SK-N-SH (cell line): ENCODE measurements around the gene PIK3R1. TPM values are rescaled to one million over a fixed set of nuclear protein-coding genes. Genes with fewer than 3 reads are reported as not detected.

Experiments
- CTCF ChIA-PET: fragments of 300-600, 350-600 bp; formaldehyde crosslinking; extraction: SDS; loops from one replicate; lab custom pipeline; 2021; lab: Yijun Ruan, JAX
- POLR2A ChIA-PET: fragments of 350-600 bp; sonication (Branson Sonifier 250); formaldehyde crosslinking; extraction: SDS; loops from one replicate; lab custom pipeline; 2020; ENCODE audit warnings: antibody characterized with exemption, inconsistent platforms; lab: Yijun Ruan, JAX
- DNase-seq: peaks from one replicate; pipeline ENCODE4 v3.0.0; 2012
- H2AFZ ChIP-seq: fragments of 200-600 bp; sonication (generic); 2 replicates; pipeline ENCODE4 v1.8.1; 2016; ENCODE audit warnings: antibody characterized with exemption, mild to moderate bottlenecking, low read depth
- H3F3A ChIP-seq: fragments of 200-600 bp; sonication (generic); replicated peaks from 2 replicates; pipeline ENCODE3; 2016; ENCODE audit warnings: antibody characterized with exemption, mild to moderate bottlenecking; ENCODE audit not compliant: insufficient read depth
- H3K27ac ChIP-seq, 2 experiments: fragments of 200-500 bp in 1 of 2; fragments of 200-600 bp in 1 of 2; sonication (Bioruptor generic) in 1 of 2; sonication (generic), shearing (Covaris generic) in 1 of 2; 2 replicates each; pipeline versions ENCODE4 v1.5.1 to v1.6.1; 2014 to 2016; ENCODE audit warnings: low read depth in 2 of 2, inconsistent platforms in 1 of 2, low read length in 1 of 2, mild to moderate bottlenecking in 1 of 2, mixed read lengths in 1 of 2
- H3K27me3 ChIP-seq: fragments of 200-600 bp; sonication (generic), shearing (Covaris generic); 2 replicates; pipeline ENCODE4 v1.6.1; 2016; ENCODE audit warnings: mixed run types; ENCODE audit not compliant: insufficient read depth
- H3K36me3 ChIP-seq, 2 experiments: fragments of 200-500 bp in 1 of 2; fragments of 200-600 bp in 1 of 2; sonication (Bioruptor generic) in 1 of 2; sonication (generic) in 1 of 2; replicated peaks in 1 of 2; 2 replicates each; pipeline versions ENCODE3 to v1.5.1; 2014 to 2016; ENCODE audit warnings: low read length in 1 of 2, mild to moderate bottlenecking in 1 of 2; ENCODE audit not compliant: insufficient read depth in 2 of 2, control insufficient read depth in 1 of 2
- H3K4me1 ChIP-seq, 2 experiments: fragments of 200-500 bp in 1 of 2; fragments of 200-600 bp in 1 of 2; sonication (Bioruptor generic) in 1 of 2; sonication (generic), shearing (Covaris generic) in 1 of 2; 2 replicates each; pipeline versions ENCODE4 v1.5.1 to v1.6.1; 2014 to 2016; ENCODE audit warnings: low read depth in 1 of 2, low read length in 1 of 2, mixed run types in 1 of 2; ENCODE audit not compliant: insufficient read depth in 2 of 2, control insufficient read depth in 1 of 2
- H3K4me2 ChIP-seq: fragments of 200-600 bp; sonication (generic), shearing (Covaris generic); 2 replicates; pipeline ENCODE4 v1.6.1; 2017; ENCODE audit warnings: mixed run types
- H3K4me3 ChIP-seq, 2 experiments: fragments of 200-500 bp in 1 of 2; fragments of 200-600 bp in 1 of 2; sonication (Bioruptor generic) in 1 of 2; sonication (generic), shearing (Covaris generic) in 1 of 2; 2 replicates each; pipeline versions ENCODE4 v1.5.1 to v1.8.1; 2014 to 2016; ENCODE audit warnings: low read depth in 2 of 2, inconsistent platforms in 1 of 2, low read length in 1 of 2, mild to moderate bottlenecking in 1 of 2, mixed read lengths in 1 of 2, moderate library complexity in 1 of 2
- H3K79me2 ChIP-seq: fragments of 200-600 bp; sonication (generic); 2 replicates; pipeline ENCODE4 v1.8.1; 2017; ENCODE audit warnings: mild to moderate bottlenecking; ENCODE audit not compliant: insufficient read depth
- H3K9ac ChIP-seq: fragments of 200-600 bp; sonication (generic); 2 replicates; pipeline ENCODE4 v1.6.1; 2017; ENCODE audit warnings: mixed run types
- H3K9me2 ChIP-seq: fragments of 200-600 bp; sonication (generic); 2 replicates; pipeline ENCODE4 v1.6.1; 2017; ENCODE audit warnings: mixed run types
- H3K9me3 ChIP-seq: fragments of 200-600 bp; sonication (generic); 2 replicates; pipeline ENCODE4 v1.6.1; 2017; ENCODE audit warnings: mixed run types, mild to moderate bottlenecking, moderate library complexity
- H4K20me1 ChIP-seq: fragments of 200-600 bp; sonication (generic); 2 replicates; pipeline ENCODE4 v1.6.1; 2017; ENCODE audit warnings: mild to moderate bottlenecking, mixed run types; ENCODE audit not compliant: insufficient read depth
- ELF1 ChIP-seq: IDR thresholded peaks from 2 replicates; pipeline ENCODE4 v1.4.0; 2012
- EP300 ChIP-seq, 2 experiments: IDR thresholded peaks; 2 replicates each; pipeline versions ENCODE4 v1.4.0 to v1.6.1; 2012; ENCODE audit warnings: borderline replicate concordance in 1 of 2, low read depth in 1 of 2, low read length in 1 of 2
- EZH2phosphoT487 ChIP-seq: fragments of 200-600 bp; sonication (generic); IDR thresholded peaks from 2 replicates; pipeline ENCODE4 v1.6.1; 2017; ENCODE audit warnings: low read depth, mixed run types, mild to moderate bottlenecking, antibody characterized with exemption, moderate library complexity, borderline replicate concordance
- FOSL2 ChIP-seq: IDR thresholded peaks from 2 replicates; pipeline ENCODE4 v1.4.0; 2012; ENCODE audit warnings: low read depth, mild to moderate bottlenecking, moderate library complexity, borderline replicate concordance
- FOXJ3 ChIP-seq: sonication (generic); formaldehyde crosslinking; IDR thresholded peaks from 2 replicates; pipeline ENCODE4 v1.5.1; 2020; ENCODE audit warnings: mild to moderate bottlenecking, missing genetic modification reagents
- MEF2A ChIP-seq: IDR thresholded peaks from 2 replicates; pipeline ENCODE4 v1.4.0; 2012; ENCODE audit warnings: low read depth, borderline replicate concordance
- POLR2AphosphoS5 ChIP-seq: IDR thresholded peaks from 2 replicates; pipeline ENCODE4 v1.6.1; 2012; ENCODE audit warnings: low read depth, low read length
- RFX5 ChIP-seq: IDR thresholded peaks from 2 replicates; pipeline ENCODE4 v1.6.1; 2012; ENCODE audit warnings: mild to moderate bottlenecking, improper control_type of control experiment, low read length
- SIN3A ChIP-seq: IDR thresholded peaks from 2 replicates; pipeline ENCODE4 v1.6.1; 2012; ENCODE audit warnings: low read depth, mild to moderate bottlenecking, low read length, moderate library complexity, borderline replicate concordance
- SMC3 ChIP-seq: IDR thresholded peaks from 2 replicates; pipeline ENCODE4 v1.6.1; 2012; ENCODE audit warnings: low read depth, low read length, improper control_type of control experiment
- YY1 ChIP-seq: IDR thresholded peaks from 2 replicates; pipeline ENCODE4 v1.4.0; 2012; ENCODE audit warnings: low read depth, mild to moderate bottlenecking
- WGBS: methylation state at CpG from one replicate; pipeline ENCODE4 v1.1.6; 2017; ENCODE audit warnings: low lambda C conversion rate; 5-methylcytosine and 5-hydroxymethylcytosine counted together
- polyA plus RNA-seq, 3 experiments: library from polyadenylated mRNA; depleted of rRNA; stranded (reverse); fragments of >200 nt; gene quantifications; 2 replicates each; pipeline ENCODE4 v1.2.3, GENCODE V29; 2012
- TF ChIP-seq, protein P1 (sequence below): IDR thresholded peaks from 2 replicates; pipeline ENCODE4 v1.4.0; 2012; ENCODE audit warnings: low read depth, borderline replicate concordance
- TF ChIP-seq, protein P2 (sequence below): IDR thresholded peaks from 2 replicates; pipeline ENCODE4 v1.4.0; 2012; ENCODE audit warnings: low read depth
- TF ChIP-seq, protein P3 (sequence below): fragments of 150-350 bp; IDR thresholded peaks from 2 replicates; pipeline ENCODE4 v1.6.1; 2017; ENCODE audit warnings: antibody characterized with exemption, low read length, low read depth, borderline replicate concordance
- TF ChIP-seq, protein P4 (sequence below): IDR thresholded peaks from 2 replicates; pipeline ENCODE4; 2012

Gene PIK3R1
- polyA plus RNA-seq, 1 of the 3 experiments (the other 2 are of a cell fraction) = 2.0 TPM

DNA sequence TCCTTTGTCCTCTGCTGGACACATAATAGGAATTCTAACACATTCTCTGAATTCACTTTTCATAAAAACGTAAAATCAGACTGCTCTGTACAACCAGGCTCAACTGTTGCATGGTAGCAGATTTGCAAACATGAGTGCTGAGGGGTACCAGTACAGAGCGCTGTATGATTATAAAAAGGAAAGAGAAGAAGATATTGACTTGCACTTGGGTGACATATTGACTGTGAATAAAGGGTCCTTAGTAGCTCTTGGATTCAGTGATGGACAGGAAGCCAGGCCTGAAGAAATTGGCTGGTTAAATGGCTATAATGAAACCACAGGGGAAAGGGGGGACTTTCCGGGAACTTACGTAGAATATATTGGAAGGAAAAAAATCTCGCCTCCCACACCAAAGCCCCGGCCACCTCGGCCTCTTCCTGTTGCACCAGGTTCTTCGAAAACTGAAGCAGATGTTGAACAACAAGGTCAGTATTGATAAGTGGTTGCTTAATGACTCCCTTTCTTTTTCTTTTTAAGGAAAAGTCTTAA lies 11.1 kb downstream of the PIK3R1 start:
- TF ChIP-seq ELF1 = no peak
- TF ChIP-seq SMC3 = no peak
- no peak for TF ChIP-seq EP300 (IDR thresholded peaks at IDR 0.05; ENCODE audit: borderline replicate concordance in 1 of 2, low read depth in 1 of 2, low read length in 1 of 2)
- no peak for TF ChIP-seq SIN3A
- no peak for TF ChIP-seq YY1
- TF ChIP-seq, protein P1, sequence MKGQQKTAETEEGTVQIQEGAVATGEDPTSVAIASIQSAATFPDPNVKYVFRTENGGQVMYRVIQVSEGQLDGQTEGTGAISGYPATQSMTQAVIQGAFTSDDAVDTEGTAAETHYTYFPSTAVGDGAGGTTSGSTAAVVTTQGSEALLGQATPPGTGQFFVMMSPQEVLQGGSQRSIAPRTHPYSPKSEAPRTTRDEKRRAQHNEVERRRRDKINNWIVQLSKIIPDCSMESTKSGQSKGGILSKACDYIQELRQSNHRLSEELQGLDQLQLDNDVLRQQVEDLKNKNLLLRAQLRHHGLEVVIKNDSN = no peak
- no peak for TF ChIP-seq POLR2AphosphoS5
- TF ChIP-seq, protein P2, sequence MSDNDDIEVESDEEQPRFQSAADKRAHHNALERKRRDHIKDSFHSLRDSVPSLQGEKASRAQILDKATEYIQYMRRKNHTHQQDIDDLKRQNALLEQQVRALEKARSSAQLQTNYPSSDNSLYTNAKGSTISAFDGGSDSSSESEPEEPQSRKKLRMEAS = no peak
- TF ChIP-seq, protein P3, sequence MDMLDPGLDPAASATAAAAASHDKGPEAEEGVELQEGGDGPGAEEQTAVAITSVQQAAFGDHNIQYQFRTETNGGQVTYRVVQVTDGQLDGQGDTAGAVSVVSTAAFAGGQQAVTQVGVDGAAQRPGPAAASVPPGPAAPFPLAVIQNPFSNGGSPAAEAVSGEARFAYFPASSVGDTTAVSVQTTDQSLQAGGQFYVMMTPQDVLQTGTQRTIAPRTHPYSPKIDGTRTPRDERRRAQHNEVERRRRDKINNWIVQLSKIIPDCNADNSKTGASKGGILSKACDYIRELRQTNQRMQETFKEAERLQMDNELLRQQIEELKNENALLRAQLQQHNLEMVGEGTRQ = no peak
- TF ChIP-seq FOXJ3 (CRISPR knock-in tag) = no peak
- Histone ChIP-seq H3K36me3 (peaks cover 23 to 29% of the 10 kb centered on the region in 2 experiments), H4K20me1 (peaks cover 15% of the 10 kb centered on the region), H3K4me3 (no peak overlapping the region), H3K27ac (no peak overlapping the region), H2AFZ (no peak overlapping the region), H3K4me1 (peaks cover 8 to 13% of the 10 kb centered on the region in 2 experiments; a peak in 3 of 4 replicates), H3K9ac (no peak overlapping the region), H3K79me2 (peaks cover 34% of the 10 kb centered on the region; the same call in 1 of the 2 replicates), H3F3A (no peaks in the 10 kb centered on the region), H3K27me3 (no peaks in the 10 kb centered on the region), H3K4me2 (no peak overlapping the region), H3K9me3 (no peaks in the 10 kb centered on the region), H3K9me2 (no peaks in the 10 kb centered on the region)
- 86% methylated on average over 8 of the region's 8 CpGs for WGBS
- ChIA-PET CTCF (no interaction called here), POLR2A (no interaction called here)
- DNase-seq = no peak

DNA sequence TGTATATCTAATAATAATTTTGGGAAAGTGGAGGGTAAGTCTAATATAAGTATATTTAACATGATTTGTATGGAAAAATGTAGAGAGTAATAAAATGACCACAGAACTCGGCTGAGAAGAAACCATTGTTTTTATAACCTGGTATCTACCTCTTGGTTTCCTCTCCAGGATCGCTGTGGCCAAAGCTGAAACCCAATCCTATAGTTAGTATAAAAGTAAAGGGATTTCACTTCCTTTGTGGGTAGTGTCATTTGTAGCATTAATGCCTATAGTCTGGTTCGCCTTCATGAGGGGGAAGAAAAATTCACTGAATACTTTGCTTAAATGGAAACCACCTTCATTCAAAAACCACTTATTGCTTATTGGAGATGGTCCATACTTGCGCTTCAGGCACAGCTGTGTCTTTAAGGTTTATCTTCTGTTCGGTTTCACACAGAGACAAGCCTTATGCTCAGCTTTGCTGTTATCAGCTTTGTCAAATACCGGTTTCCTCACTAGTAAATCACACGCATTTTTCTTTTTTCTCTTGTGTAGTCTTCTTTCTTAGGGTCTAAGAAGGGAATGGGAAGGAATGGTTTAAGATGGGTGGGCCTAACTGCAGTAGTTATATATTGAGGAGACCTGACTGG lies 12.1 kb downstream of the PIK3R1 start:
- WGBS = 94% methylated on average over 7 of the region's 7 CpGs
- Histone ChIP-seq H3K4me1 (peaks cover 13 to 16% of the 10 kb centered on the region in 2 experiments; a peak in 3 of 4 replicates), H2AFZ (no peak overlapping the region), H3K9me2 (no peaks in the 10 kb centered on the region), H3K9me3 (no peaks in the 10 kb centered on the region), H3K4me3 (no peak overlapping the region), H4K20me1 (peaks cover 4% of the 10 kb centered on the region; the same call in 1 of the 2 replicates), H3K27me3 (no peaks in the 10 kb centered on the region), H3K27ac (no peak overlapping the region), H3F3A (no peaks in the 10 kb centered on the region), H3K79me2 (peaks cover 31% of the 10 kb centered on the region; the same call in 1 of the 2 replicates), H3K9ac (no peak overlapping the region), H3K4me2 (no peak overlapping the region), H3K36me3 (peaks cover 23 to 29% of the 10 kb centered on the region in 2 experiments)
- TF ChIP-seq RFX5 (no peak), EZH2phosphoT487 (no peak), POLR2AphosphoS5 (no peak), YY1 (no peak), MEF2A (no peak), FOSL2 (no peak)
- TF ChIP-seq, protein P4, sequence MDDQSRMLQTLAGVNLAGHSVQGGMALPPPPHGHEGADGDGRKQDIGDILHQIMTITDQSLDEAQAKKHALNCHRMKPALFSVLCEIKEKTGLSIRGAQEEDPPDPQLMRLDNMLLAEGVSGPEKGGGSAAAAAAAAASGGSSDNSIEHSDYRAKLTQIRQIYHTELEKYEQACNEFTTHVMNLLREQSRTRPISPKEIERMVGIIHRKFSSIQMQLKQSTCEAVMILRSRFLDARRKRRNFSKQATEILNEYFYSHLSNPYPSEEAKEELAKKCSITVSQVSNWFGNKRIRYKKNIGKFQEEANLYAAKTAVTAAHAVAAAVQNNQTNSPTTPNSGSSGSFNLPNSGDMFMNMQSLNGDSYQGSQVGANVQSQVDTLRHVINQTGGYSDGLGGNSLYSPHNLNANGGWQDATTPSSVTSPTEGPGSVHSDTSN = no peak
- ChIA-PET CTCF (interaction anchor here (1.3 to 3.2 kb wide), 3 partner anchors 8 to 981 kb away, joined by 4 to 20 read pairs (median 5); partner anchors contain the start of gene PIK3R1), POLR2A (no interaction called here)
- no peak for DNase-seq
